ENCODE results near the gene RFX5. TPM values are rescaled to one million over a fixed set of nuclear protein-coding genes. Genes with fewer than 3 reads are reported as not detected.

Gene RFX5
- total and polyA plus RNA-seq, 9 of the 15 experiments (the other 6 are each of a cell fraction or from before 2014, with no cell fraction given): 3.8 to 48.2 (median 32.2) TPM

- TF ChIP-seq GMEB1 (CRISPR knock-in tag; IDR thresholded peaks at IDR 0.05): no peak
- TF ChIP-seq ZNF12 (CRISPR knock-in tag; IDR thresholded peaks at IDR 0.05): no peak
- no peak for TF ChIP-seq POLR3A (IDR thresholded peaks at IDR 0.05; ENCODE audit: borderline replicate concordance, extremely low read depth, insufficient read depth, insufficient read length)
- TF ChIP-seq ESRRB (CRISPR knock-in tag; IDR thresholded peaks at IDR 0.05; ENCODE audit: borderline replicate concordance): no peak
- no peak for TF ChIP-seq ZNF217 (CRISPR knock-in tag; IDR thresholded peaks at IDR 0.05)
- TF ChIP-seq NCOR1 (IDR thresholded peaks at IDR 0.05): peak; percentile 55
- 0 out of 2 replicates have a peak, but pooled peaks have one; percentile 59 for TF ChIP-seq LARP7 (IDR thresholded peaks at IDR 0.05)
- TF ChIP-seq NR2C2 (CRISPR knock-in tag; IDR thresholded peaks at IDR 0.05): no peak
- TF ChIP-seq NR2C2 (tag; IDR thresholded peaks at IDR 0.05): peak; percentile 59; the same call in 1 of the 2 replicates
- TF ChIP-seq BRD4 (IDR thresholded peaks at IDR 0.05): peak; percentile 41; the same call in 1 of the 2 replicates
- TF ChIP-seq ZNF41 (CRISPR knock-in tag; conservative IDR thresholded peaks at IDR 0.05): no peak
- TF ChIP-seq NONO (IDR thresholded peaks at IDR 0.05; ENCODE audit: low read depth in 2 of 2, low read length in 1 of 2): peak in 1 of 2 experiments; percentile 59; a peak in 1 of 4 replicates
- no peak; the same call in 1 of the 2 replicates for TF ChIP-seq CEBPG (CRISPR knock-in tag; IDR thresholded peaks at IDR 0.05)
- no peak; a peak in 1 of 4 replicates for TF ChIP-seq CEBPG (tag; conservative IDR thresholded peaks at IDR 0.05 in 1 of 2, IDR thresholded peaks at IDR 0.05 in 1 of 2)
- no peak for TF ChIP-seq MAFF (IDR thresholded peaks at IDR 0.05; ENCODE audit: low read length)
- TF ChIP-seq POLR2B (IDR thresholded peaks at IDR 0.05; ENCODE audit: low read depth, partially characterized antibody): no peak
- TF ChIP-seq FOXJ2 (tag; IDR thresholded peaks at IDR 0.05): 0 out of 2 replicates have a peak, but pooled peaks have one; percentile 31
- TF ChIP-seq FOXK1 (CRISPR knock-in tag; IDR thresholded peaks at IDR 0.05; ENCODE audit: borderline replicate concordance): no peak
- no peak for TF ChIP-seq ZNF511 (CRISPR knock-in tag; IDR thresholded peaks at IDR 0.05)
- no peak for TF ChIP-seq GTF3C2 (IDR thresholded peaks at IDR 0.05; ENCODE audit: borderline replicate concordance, extremely low read depth, insufficient read length)
- no peak for TF ChIP-seq ZNF668 (CRISPR knock-in tag; IDR thresholded peaks at IDR 0.05)
- TF ChIP-seq KDM4B (IDR thresholded peaks at IDR 0.05; ENCODE audit: borderline replicate concordance in 2 of 2, low read depth in 1 of 2): peak in 1 of 2 experiments; percentile 89; a peak in 2 of 4 replicates
- TF ChIP-seq HOXB6 (CRISPR knock-in tag; IDR thresholded peaks at IDR 0.05; ENCODE audit: borderline replicate concordance): no peak
- TF ChIP-seq ZNF75A (CRISPR knock-in tag; IDR thresholded peaks at IDR 0.05): no peak
Measured at GRCh38 chr1:151346769-151347522, at the start of gene RFX5 (continued).

Data from K562 (cell line).